ENCODE data around the gene BCAP29.

The BCAP29 gene

GRCh38 chr7:107582875-107583274 lies 2.8 kb downstream of the BCAP29 start:
- no peak for DNase-seq (ENCODE audit: low read depth, low spot score)

GRCh38 chr7:107584716-107585115 lies 4.7 kb downstream of the BCAP29 start:
- no peak for DNase-seq (ENCODE audit: low read depth, low spot score)

GRCh38 chr7:107588529-107589130 lies 8.6 kb downstream of the BCAP29 start:
- DNase-seq (ENCODE audit: low read depth, low spot score) = no peak

- no peak for DNase-seq (ENCODE audit: low read depth, low spot score)
Measured at GRCh38 chr7:107591421-107591820, 11.4 kb downstream of the BCAP29 start.

- no peak for DNase-seq (ENCODE audit: low read depth, low spot score)
Measured at GRCh38 chr7:107592361-107593024, 12.4 kb downstream of the BCAP29 start.

- DNase-seq (ENCODE audit: low read depth, low spot score) = no peak
Measured at GRCh38 chr7:107593025-107593410, 13.0 kb downstream of the BCAP29 start.

GRCh38 chr7:107594961-107595737 lies 15.1 kb downstream of the BCAP29 start:
- DNase-seq (ENCODE audit: low read depth, low spot score) = peak; percentile 87

GRCh38 chr7:107596881-107597581 lies 17.0 kb downstream of the BCAP29 start:
- peak; percentile 73 for DNase-seq (ENCODE audit: low read depth, low spot score)

- DNase-seq (ENCODE audit: low read depth, low spot score) = no peak
Measured at GRCh38 chr7:107597582-107597916, 17.5 kb downstream of the BCAP29 start.

- no peak for DNase-seq (ENCODE audit: low read depth, low spot score)
Measured at GRCh38 chr7:107597953-107598352, 17.9 kb downstream of the BCAP29 start.

GRCh38 chr7:107599262-107599661 lies 19.2 kb downstream of the BCAP29 start:
- no peak for DNase-seq (ENCODE audit: low read depth, low spot score)

GRCh38 chr7:107600816-107601215 lies 20.8 kb downstream of the BCAP29 start:
- DNase-seq (ENCODE audit: low read depth, low spot score) = no peak

- no peak for DNase-seq (ENCODE audit: low read depth, low spot score)
Measured at GRCh38 chr7:107605218-107605815, 25.3 kb downstream of the BCAP29 start.

GRCh38 chr7:107606303-107606702 lies 26.3 kb downstream of the BCAP29 start:
- DNase-seq (ENCODE audit: low read depth, low spot score) = no peak

- no peak for DNase-seq (ENCODE audit: low read depth, low spot score)
Measured at GRCh38 chr7:107609811-107610261, 29.8 kb downstream of the BCAP29 start.

- no peak for DNase-seq (ENCODE audit: low read depth, low spot score)
Measured at GRCh38 chr7:107610323-107610722, 30.3 kb downstream of the BCAP29 start.

- no peak for DNase-seq (ENCODE audit: low read depth, low spot score)
Measured at GRCh38 chr7:107613439-107613838, 33.4 kb downstream of the BCAP29 start.

GRCh38 chr7:107613948-107614347 lies 33.9 kb downstream of the BCAP29 start:
- DNase-seq (ENCODE audit: low read depth, low spot score) = no peak

- DNase-seq (ENCODE audit: low read depth, low spot score) = peak; percentile 64
Measured at GRCh38 chr7:107614425-107614824, 34.4 kb downstream of the BCAP29 start.

GRCh38 chr7:107615910-107616680 lies 36.0 kb downstream of the BCAP29 start:
- no peak for DNase-seq (ENCODE audit: low read depth, low spot score)

GRCh38 chr7:107622429-107622828 lies 42.4 kb downstream of the BCAP29 start:
- no peak for DNase-seq (ENCODE audit: low read depth, low spot score)

All from astrocyte of the hippocampus (primary cell).